NCI-H2081 (cell line): ENCODE results near the gene OPCML.

Source experiments
- DNase-seq, 2 experiments: peaks; one replicate each; lab custom pipeline; 2025; lab: John Stamatoyannopoulos, UW

Gene OPCML

GRCh38 chr11:133503236-133503635, 29.1 kb downstream of the OPCML start:
- no peak for DNase-seq

GRCh38 chr11:133501643-133502539, 30.4 kb downstream of the OPCML start:
- DNase-seq: no peak

GRCh38 chr11:133500936-133501335, 31.4 kb downstream of the OPCML start:
- no peak for DNase-seq

- no peak for DNase-seq
These were observed 31.9 kb downstream of the OPCML start for GRCh38 chr11:133500435-133500834.

GRCh38 chr11:133498969-133499368, 33.3 kb downstream of the OPCML start:
- no peak for DNase-seq

- DNase-seq: no peak
These were observed 34.7 kb downstream of the OPCML start for GRCh38 chr11:133497477-133498140.

- no peak for DNase-seq
These were observed 39.4 kb downstream of the OPCML start for GRCh38 chr11:133492895-133493294.

GRCh38 chr11:133491680-133492383, 40.5 kb downstream of the OPCML start:
- DNase-seq: no peak

GRCh38 chr11:133480722-133481121, 51.6 kb downstream of the OPCML start:
- DNase-seq: no peak

GRCh38 chr11:133479209-133479608, 53.1 kb downstream of the OPCML start:
- DNase-seq: no peak

- DNase-seq: no peak
These were observed 55.1 kb downstream of the OPCML start for GRCh38 chr11:133477251-133477625.

GRCh38 chr11:133476570-133477250, 55.6 kb downstream of the OPCML start:
- DNase-seq: no peak

- no peak for DNase-seq
These were observed 57.8 kb downstream of the OPCML start for GRCh38 chr11:133474461-133474860.

- DNase-seq: no peak
These were observed 64.6 kb downstream of the OPCML start for GRCh38 chr11:133467686-133468085.

GRCh38 chr11:133443206-133443747, 89.0 kb downstream of the OPCML start:
- DNase-seq: no peak

GRCh38 chr11:133441964-133442660, 90.2 kb downstream of the OPCML start:
- DNase-seq: no peak

GRCh38 chr11:133425992-133426391, 106.3 kb downstream of the OPCML start:
- no peak for DNase-seq

- no peak for DNase-seq
These were observed 107.1 kb downstream of the OPCML start for GRCh38 chr11:133425245-133425644.

GRCh38 chr11:133418218-133418617, 114.1 kb downstream of the OPCML start:
- DNase-seq: no peak

GRCh38 chr11:133414506-133414905, 117.8 kb downstream of the OPCML start:
- no peak for DNase-seq

- no peak for DNase-seq
These were observed 118.6 kb downstream of the OPCML start for GRCh38 chr11:133413703-133414102.
